ENCODE measurements around the gene SLC17A5. TPM values are rescaled to one million over a fixed set of nuclear protein-coding genes. Genes with fewer than 3 reads are reported as not detected.

SLC17A5 gene
- total RNA-seq, 1 donor from 2014 or later: 18.7 TPM

GRCh38 chr6:73606428-73606827 lies 47.4 kb downstream of the SLC17A5 start:
- no peak for TF ChIP-seq CTCF (IDR thresholded peaks at IDR 0.05; ENCODE audit: insufficient read depth, low read length, severe bottlenecking)
- FAIRE-seq (no peak), DNase-seq (ENCODE audit: low read depth) (no peak)
- no peaks in the 10 kb centered on the region for H3K36me3 ChIP-seq (ENCODE audit: control insufficient read depth, insufficient read depth, low read length)
- H3K27me3 ChIP-seq (ENCODE audit: control insufficient read depth, insufficient read depth, low read length): no peaks in the 10 kb centered on the region
- H3K4me3 ChIP-seq (ENCODE audit: low read depth, low read length): no peak overlapping the region

- no peaks in the 10 kb centered on the region for H3K36me3 ChIP-seq (ENCODE audit: control insufficient read depth, insufficient read depth, low read length)
- no peak overlapping the region for H3K4me3 ChIP-seq (ENCODE audit: low read depth, low read length)
- no peak for TF ChIP-seq CTCF (IDR thresholded peaks at IDR 0.05; ENCODE audit: insufficient read depth, low read length, severe bottlenecking)
- DNase-seq (ENCODE audit: low read depth) (no peak), FAIRE-seq (no peak)
- H3K27me3 ChIP-seq (ENCODE audit: control insufficient read depth, insufficient read depth, low read length): no peaks in the 10 kb centered on the region
These were observed 49.3 kb downstream of the SLC17A5 start for GRCh38 chr6:73604461-73604860.

- Histone ChIP-seq H3K4me3 (ENCODE audit: low read depth, low read length) (no peak overlapping the region), H3K27me3 (ENCODE audit: control insufficient read depth, insufficient read depth, low read length) (no peaks in the 10 kb centered on the region), H3K36me3 (ENCODE audit: control insufficient read depth, insufficient read depth, low read length) (no peaks in the 10 kb centered on the region)
- DNase-seq (ENCODE audit: low read depth): no peak
- FAIRE-seq: no peak
- TF ChIP-seq CTCF (IDR thresholded peaks at IDR 0.05; ENCODE audit: insufficient read depth, low read length, severe bottlenecking): no peak
These were observed 49.8 kb downstream of the SLC17A5 start for GRCh38 chr6:73604020-73604419.

DNA sequence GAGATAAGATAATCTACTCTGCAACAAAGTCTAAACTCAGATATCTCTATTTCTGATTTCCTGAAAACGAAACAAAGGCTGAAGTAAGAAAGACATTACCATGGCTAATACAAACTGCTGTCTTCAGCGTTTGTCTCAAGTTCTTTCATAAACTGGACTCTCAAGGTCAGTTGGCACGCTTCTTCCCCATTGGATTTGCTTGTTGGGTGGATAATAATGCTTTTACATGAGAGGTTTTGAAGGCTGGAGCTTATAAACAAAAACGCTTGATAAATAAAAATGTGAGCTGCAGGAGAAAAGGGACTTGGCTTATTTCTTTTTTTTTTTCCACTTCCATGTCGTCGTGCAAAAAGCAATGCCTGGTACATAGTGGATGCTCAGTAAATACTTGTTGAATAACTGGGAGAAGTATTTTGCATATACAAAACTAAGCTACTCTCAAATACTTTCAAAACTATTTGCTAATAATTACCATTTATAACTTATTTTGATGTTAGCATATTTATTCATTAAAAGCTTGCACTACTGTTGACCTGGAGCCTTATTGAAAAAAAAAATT lies 67.3 kb downstream of the SLC17A5 start:
- no peaks in the 10 kb centered on the region for H3K27me3 ChIP-seq (ENCODE audit: control insufficient read depth, insufficient read depth, low read length)
- no peak for TF ChIP-seq CTCF (IDR thresholded peaks at IDR 0.05; ENCODE audit: insufficient read depth, low read length, severe bottlenecking)
- no peak overlapping the region for H3K4me3 ChIP-seq (ENCODE audit: low read depth, low read length)
- no peak for FAIRE-seq
- no peaks in the 10 kb centered on the region for H3K36me3 ChIP-seq (ENCODE audit: control insufficient read depth, insufficient read depth, low read length)
- DNase-seq (ENCODE audit: low read depth): no peak

DNA sequence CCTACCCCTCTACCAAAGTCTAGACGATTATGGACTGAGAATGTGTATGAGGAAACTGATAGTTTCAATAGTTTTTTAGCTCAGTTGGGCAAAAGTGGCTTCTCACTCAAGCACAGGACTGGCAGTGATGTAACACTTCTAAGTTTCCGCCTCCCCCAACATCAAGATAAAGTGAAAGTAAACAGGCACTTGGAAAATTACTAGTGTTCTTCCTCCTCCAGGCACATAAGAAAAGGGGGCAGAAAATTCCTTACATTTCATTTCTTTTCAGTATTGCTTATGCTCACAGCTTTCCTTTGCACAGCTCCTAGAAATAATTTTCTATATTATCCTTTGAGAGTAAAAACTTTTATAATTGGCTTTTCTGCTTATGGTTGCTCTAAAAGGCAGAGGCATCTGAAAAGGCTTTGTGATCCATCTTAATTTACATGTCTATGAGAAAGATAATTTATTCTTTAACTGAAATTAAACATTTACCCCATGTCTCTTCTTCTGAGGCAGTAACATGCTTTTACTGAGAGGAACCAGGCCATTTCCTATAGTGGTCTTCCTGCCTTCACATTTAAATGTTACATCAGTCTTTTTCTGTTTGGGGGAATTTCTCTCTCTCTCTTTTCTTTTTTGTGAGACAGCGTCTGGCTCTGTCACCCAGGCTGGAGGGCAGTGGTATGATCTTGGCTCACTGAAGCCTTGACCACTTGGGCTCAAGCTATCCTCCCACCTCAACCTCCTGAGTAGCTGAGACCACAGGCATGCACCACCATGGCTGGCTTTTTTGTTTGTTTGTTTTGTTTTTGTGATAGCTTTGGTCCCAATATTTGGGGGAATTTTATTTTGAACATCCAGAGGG lies 68.0 kb downstream of the SLC17A5 start:
- H3K36me3 ChIP-seq (ENCODE audit: control insufficient read depth, insufficient read depth, low read length): no peaks in the 10 kb centered on the region
- no peak for TF ChIP-seq CTCF (IDR thresholded peaks at IDR 0.05; ENCODE audit: insufficient read depth, low read length, severe bottlenecking)
- no peak overlapping the region for H3K4me3 ChIP-seq (ENCODE audit: low read depth, low read length)
- H3K27me3 ChIP-seq (ENCODE audit: control insufficient read depth, insufficient read depth, low read length): no peaks in the 10 kb centered on the region
- DNase-seq (ENCODE audit: low read depth): peak; percentile 69
- FAIRE-seq: no peak

All from bronchial epithelial cell (primary cell).